Measurements from ENCODE around the gene C1QTNF12.

DNA sequence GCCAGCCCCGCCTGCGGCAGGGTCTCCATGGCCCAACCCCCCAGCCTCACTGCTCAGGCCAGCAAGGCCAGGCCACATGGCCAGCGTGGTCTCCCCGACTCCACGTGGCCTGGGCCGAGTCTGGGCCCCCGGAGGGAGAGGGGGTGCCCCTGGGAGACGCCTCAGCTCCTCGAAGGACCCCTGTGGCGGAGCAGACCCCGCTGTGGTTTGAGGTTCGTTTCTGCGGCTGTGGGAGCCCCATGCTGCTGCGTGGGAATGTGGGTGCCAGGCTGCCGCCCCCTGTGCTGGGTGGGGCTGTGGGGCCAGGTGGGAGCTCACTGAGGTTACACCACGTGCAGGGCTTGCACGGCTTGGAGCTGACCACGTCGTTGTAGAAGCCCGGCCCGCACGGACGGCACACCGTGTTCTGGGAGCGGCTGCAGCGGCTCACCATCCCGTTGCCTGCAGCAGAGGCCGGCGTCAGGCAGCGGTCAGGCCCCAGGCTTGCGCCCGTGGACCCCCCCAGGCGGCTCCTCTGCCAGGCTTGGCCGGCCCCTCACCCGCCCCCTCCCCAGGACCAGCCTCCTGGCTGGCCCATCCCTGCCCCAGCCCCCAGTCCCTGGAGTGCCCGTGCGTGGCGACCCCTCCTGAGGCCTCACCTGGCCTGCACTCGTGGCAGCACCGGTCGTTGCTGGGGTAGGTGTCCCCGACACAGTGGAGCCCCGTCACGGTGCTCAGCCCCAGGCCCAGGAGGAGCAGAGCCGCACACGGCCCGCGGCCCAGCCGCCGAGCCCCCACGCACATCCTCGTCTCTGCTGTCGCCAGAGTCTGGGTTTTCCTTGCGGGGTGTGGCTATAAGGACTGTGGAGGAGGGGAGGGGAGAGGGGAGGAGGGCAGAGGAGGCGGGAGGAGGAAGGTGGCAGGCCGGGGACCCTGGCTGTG is 32.9 kb downstream of the C1QTNF12 start, which contains the start of gene TNFRSF4:
- TF ChIP-seq, protein P1, sequence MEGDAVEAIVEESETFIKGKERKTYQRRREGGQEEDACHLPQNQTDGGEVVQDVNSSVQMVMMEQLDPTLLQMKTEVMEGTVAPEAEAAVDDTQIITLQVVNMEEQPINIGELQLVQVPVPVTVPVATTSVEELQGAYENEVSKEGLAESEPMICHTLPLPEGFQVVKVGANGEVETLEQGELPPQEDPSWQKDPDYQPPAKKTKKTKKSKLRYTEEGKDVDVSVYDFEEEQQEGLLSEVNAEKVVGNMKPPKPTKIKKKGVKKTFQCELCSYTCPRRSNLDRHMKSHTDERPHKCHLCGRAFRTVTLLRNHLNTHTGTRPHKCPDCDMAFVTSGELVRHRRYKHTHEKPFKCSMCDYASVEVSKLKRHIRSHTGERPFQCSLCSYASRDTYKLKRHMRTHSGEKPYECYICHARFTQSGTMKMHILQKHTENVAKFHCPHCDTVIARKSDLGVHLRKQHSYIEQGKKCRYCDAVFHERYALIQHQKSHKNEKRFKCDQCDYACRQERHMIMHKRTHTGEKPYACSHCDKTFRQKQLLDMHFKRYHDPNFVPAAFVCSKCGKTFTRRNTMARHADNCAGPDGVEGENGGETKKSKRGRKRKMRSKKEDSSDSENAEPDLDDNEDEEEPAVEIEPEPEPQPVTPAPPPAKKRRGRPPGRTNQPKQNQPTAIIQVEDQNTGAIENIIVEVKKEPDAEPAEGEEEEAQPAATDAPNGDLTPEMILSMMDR (IDR thresholded peaks at IDR 0.05; ENCODE audit: control extremely low read depth in 1 of 3, insufficient read depth in 1 of 3, low read depth in 1 of 3, low read length in 3 of 3) = no peak
- TF ChIP-seq HDAC6 (IDR thresholded peaks at IDR 0.05; ENCODE audit: low read depth, low read length) (no peak), POLR2A (IDR thresholded peaks at IDR 0.05; ENCODE audit: control extremely low read depth in 1 of 2, low read depth in 2 of 2, low read length in 2 of 2) (no peak), POLR2AphosphoS5 (IDR thresholded peaks at IDR 0.05; ENCODE audit: low read depth, low read length) (no peak), SP2 (IDR thresholded peaks at IDR 0.05; ENCODE audit: low read length) (no peak), RXRA (IDR thresholded peaks at IDR 0.05; ENCODE audit: insufficient read depth, low read depth, low read length) (no peak), MAFK (IDR thresholded peaks at IDR 0.05; ENCODE audit: low read depth, low read length) (no peak), ZNF274 (IDR thresholded peaks at IDR 0.05; ENCODE audit: borderline replicate concordance, extremely low read depth, low read length) (no peak), BACH1 (IDR thresholded peaks at IDR 0.05; ENCODE audit: low read length) (no peak), JUND (IDR thresholded peaks at IDR 0.05; ENCODE audit: low read length) (no peak), SRF (IDR thresholded peaks at IDR 0.05; ENCODE audit: low read depth, low read length) (no peak), CREB1 (IDR thresholded peaks at IDR 0.05) (no peak), CEBPB (IDR thresholded peaks at IDR 0.05; ENCODE audit: low read depth, low read length) (no peak)
- TF ChIP-seq, protein P2, sequence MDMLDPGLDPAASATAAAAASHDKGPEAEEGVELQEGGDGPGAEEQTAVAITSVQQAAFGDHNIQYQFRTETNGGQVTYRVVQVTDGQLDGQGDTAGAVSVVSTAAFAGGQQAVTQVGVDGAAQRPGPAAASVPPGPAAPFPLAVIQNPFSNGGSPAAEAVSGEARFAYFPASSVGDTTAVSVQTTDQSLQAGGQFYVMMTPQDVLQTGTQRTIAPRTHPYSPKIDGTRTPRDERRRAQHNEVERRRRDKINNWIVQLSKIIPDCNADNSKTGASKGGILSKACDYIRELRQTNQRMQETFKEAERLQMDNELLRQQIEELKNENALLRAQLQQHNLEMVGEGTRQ (IDR thresholded peaks at IDR 0.05; ENCODE audit: low read length) = no peak
